Measurements from ENCODE around the gene GMDS. TPM values are rescaled to one million over a fixed set of nuclear protein-coding genes. Genes with fewer than 3 reads are reported as not detected.

The GMDS gene
- total RNA-seq, 3 donors from 2014 or later (not counting 1 experiment from before 2014, with no cell fraction given), result 23.6 to 31.0 (median 26.4) TPM

DNA sequence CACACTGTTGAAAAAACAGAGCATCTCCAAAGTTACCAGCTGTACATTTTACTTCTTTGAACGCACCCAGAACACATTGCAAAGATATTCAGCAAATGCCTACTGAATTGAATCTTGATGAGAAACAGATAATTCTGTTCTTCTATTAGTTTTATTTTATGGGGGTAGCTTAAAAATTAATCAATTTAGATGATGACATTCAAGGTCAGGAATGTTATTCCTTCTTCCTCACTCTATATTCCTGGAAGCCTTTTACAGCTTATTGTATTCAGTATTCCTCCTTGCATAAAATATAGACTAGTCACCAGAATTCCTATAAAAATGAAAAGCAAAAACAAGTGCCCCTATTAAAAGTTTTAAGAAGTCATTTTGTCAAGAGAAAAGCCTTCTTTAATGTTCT, 21.4 kb upstream of the GMDS start:
- Histone ChIP-seq H3K9me3 (ENCODE audit: control insufficient read depth, insufficient read depth, low read length) (no peaks in the 10 kb centered on the region), H3K4me1 (ENCODE audit: control insufficient read depth, insufficient read depth, low read length) (no peaks in the 10 kb centered on the region), H3K27ac (ENCODE audit: low read length) (no peak overlapping the region), H3K4me3 (ENCODE audit: low read length) (no peak overlapping the region), H3K36me3 (ENCODE audit: control insufficient read depth, insufficient read depth, low read length) (no peaks in the 10 kb centered on the region), H3K27me3 (ENCODE audit: control insufficient read depth, insufficient read depth, low read length) (no peaks in the 10 kb centered on the region)
- 100% methylated on average over 1 of the region's 1 CpG for WGBS (ENCODE audit: insufficient coverage)
- peaks cover 0 to 26% of the 10 kb centered on the region in 2 donors for H3K4me1 Mint-ChIP-seq
- TF ChIP-seq, protein P1, sequence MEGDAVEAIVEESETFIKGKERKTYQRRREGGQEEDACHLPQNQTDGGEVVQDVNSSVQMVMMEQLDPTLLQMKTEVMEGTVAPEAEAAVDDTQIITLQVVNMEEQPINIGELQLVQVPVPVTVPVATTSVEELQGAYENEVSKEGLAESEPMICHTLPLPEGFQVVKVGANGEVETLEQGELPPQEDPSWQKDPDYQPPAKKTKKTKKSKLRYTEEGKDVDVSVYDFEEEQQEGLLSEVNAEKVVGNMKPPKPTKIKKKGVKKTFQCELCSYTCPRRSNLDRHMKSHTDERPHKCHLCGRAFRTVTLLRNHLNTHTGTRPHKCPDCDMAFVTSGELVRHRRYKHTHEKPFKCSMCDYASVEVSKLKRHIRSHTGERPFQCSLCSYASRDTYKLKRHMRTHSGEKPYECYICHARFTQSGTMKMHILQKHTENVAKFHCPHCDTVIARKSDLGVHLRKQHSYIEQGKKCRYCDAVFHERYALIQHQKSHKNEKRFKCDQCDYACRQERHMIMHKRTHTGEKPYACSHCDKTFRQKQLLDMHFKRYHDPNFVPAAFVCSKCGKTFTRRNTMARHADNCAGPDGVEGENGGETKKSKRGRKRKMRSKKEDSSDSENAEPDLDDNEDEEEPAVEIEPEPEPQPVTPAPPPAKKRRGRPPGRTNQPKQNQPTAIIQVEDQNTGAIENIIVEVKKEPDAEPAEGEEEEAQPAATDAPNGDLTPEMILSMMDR (IDR thresholded peaks at IDR 0.05), result no peak
- intact Hi-C loops (cut with micrococcal nuclease), result no loop called here
- no peaks in the 10 kb centered on the region for H3K27me3 Mint-ChIP-seq (ENCODE audit: low read depth in 2 of 2)
- no peaks in the 10 kb centered on the region for H3K36me3 Mint-ChIP-seq
- H3K9me3 Mint-ChIP-seq, result no peaks in the 10 kb centered on the region
- no peak overlapping the region for H3K4me3 Mint-ChIP-seq
- ATAC-seq, result no peak
- no peak overlapping the region for H3K27ac Mint-ChIP-seq
- no peak for DNase-seq

DNA sequence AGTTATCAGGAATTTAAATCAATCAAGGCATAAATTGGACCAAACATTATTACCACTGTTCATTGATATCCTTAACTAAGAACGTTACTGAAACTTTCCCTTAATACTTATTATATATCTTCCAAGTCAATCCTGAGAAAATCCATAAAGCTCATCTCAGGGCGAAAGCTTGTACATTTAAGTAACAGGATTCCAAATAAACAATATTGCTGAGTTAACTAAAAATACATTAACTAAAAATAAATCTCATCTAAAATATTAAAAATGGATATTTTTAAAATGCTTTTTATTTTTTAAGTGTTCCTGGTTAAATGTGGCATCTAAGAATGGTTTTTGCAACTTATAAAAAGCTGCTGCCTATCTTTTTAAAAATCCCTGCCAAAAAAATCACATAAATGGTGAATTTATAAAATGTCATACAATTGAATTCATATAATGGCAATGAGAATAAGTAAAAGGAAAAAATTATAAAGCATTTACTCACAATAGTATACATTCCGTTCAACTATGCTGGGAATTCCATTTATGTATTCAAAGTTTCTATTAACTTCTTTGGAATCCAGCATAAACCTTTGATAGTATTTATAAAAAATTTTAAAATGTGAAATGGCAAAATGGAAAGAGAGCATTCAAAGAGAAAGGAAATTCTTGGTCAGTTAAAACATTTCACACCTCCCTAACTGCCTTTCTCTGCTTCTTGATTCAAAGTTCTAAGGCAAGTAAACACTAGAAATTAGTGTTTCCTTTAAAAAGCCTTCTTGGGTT, 20.8 kb upstream of the GMDS start:
- no peaks in the 10 kb centered on the region for H3K9me3 ChIP-seq (ENCODE audit: control insufficient read depth, insufficient read depth, low read length)
- 71% methylated on average over 1 of the region's 3 CpGs for WGBS (ENCODE audit: insufficient coverage)
- Mint-ChIP-seq H3K27me3 (ENCODE audit: low read depth in 2 of 2) (no peaks in the 10 kb centered on the region), H3K4me3 (no peak overlapping the region), H3K4me1 (peaks cover 0 to 32% of the 10 kb centered on the region in 2 donors), H3K9me3 (no peaks in the 10 kb centered on the region), H3K27ac (no peak overlapping the region), H3K36me3 (no peaks in the 10 kb centered on the region)
- TF ChIP-seq, protein P1 (IDR thresholded peaks at IDR 0.05), result no peak
- H3K4me3 ChIP-seq (ENCODE audit: low read length), result no peak overlapping the region
- H3K4me1 ChIP-seq (ENCODE audit: control insufficient read depth, insufficient read depth, low read length), result no peaks in the 10 kb centered on the region
- intact Hi-C loops (cut with micrococcal nuclease), result no loop called here
- H3K27ac ChIP-seq (ENCODE audit: low read length), result no peak overlapping the region
- H3K27me3 ChIP-seq (ENCODE audit: control insufficient read depth, insufficient read depth, low read length), result no peaks in the 10 kb centered on the region
- no peak for ATAC-seq
- no peaks in the 10 kb centered on the region for H3K36me3 ChIP-seq (ENCODE audit: control insufficient read depth, insufficient read depth, low read length)
- DNase-seq, result no peak

DNA sequence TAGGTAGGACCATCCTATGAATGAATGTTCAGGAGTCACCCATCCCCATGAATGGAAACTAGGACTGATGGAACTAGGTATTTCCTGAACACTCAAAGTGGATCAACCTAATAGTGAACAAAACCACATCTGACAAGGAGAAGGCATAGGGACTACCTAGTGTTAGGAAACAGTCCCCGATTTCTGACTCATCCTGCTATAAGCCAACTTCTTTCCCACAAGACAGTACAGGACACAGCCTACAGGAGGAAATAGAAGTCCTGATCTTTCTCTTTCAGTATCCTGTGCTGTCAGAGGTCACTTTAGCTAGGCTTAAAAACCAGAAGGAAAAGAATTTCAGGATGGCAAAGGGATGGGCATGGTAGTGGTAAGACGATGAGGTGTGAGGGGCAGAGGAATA, 19.5 kb upstream of the GMDS start:
- DNase-seq (no peak), ATAC-seq (no peak)
- Histone ChIP-seq H3K27ac (ENCODE audit: low read length) (no peak overlapping the region), H3K36me3 (ENCODE audit: control insufficient read depth, insufficient read depth, low read length) (no peaks in the 10 kb centered on the region), H3K4me1 (ENCODE audit: control insufficient read depth, insufficient read depth, low read length) (no peaks in the 10 kb centered on the region), H3K27me3 (ENCODE audit: control insufficient read depth, insufficient read depth, low read length) (no peaks in the 10 kb centered on the region), H3K9me3 (ENCODE audit: control insufficient read depth, insufficient read depth, low read length) (no peaks in the 10 kb centered on the region), H3K4me3 (ENCODE audit: low read length) (no peak overlapping the region)
- intact Hi-C loops (cut with micrococcal nuclease), result no loop called here
- WGBS (ENCODE audit: insufficient coverage), result 71% methylated on average over 2 of the region's 2 CpGs
- H3K9me3 Mint-ChIP-seq, result no peaks in the 10 kb centered on the region
- TF ChIP-seq, protein P1 (IDR thresholded peaks at IDR 0.05), result no peak
- H3K36me3 Mint-ChIP-seq, result no peaks in the 10 kb centered on the region
- H3K27me3 Mint-ChIP-seq (ENCODE audit: low read depth in 2 of 2), result no peaks in the 10 kb centered on the region
- no peak overlapping the region for H3K4me3 Mint-ChIP-seq
- H3K27ac Mint-ChIP-seq, result no peak overlapping the region
- peaks cover 3 to 34% of the 10 kb centered on the region in 2 donors for H3K4me1 Mint-ChIP-seq

DNA sequence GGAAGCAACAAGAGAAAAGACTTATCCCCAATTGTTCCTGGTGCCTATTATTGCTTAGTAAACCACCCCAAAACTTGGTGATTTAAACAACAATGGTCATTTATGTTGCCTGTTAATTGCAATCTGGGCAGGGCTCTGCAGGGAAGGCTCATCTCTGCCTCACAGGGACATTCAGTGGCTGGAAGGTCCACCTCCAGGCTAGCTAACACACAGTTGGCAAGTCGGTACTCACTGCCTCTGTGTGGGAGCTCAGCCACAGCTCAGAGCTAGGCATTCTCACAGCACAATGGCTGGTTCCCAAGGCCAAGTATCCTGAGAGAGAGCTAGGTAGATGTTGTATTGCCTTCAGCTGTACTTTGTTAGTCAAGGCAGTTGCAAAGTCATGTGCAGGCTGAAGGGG, 18.5 kb upstream of the GMDS start:
- Mint-ChIP-seq H3K4me3 (no peak overlapping the region), H3K27ac (no peak overlapping the region), H3K36me3 (no peaks in the 10 kb centered on the region), H3K27me3 (ENCODE audit: low read depth in 2 of 2) (no peaks in the 10 kb centered on the region), H3K4me1 (peaks cover 11 to 41% of the 10 kb centered on the region in 2 donors), H3K9me3 (no peaks in the 10 kb centered on the region)
- no peaks in the 10 kb centered on the region for H3K27me3 ChIP-seq (ENCODE audit: control insufficient read depth, insufficient read depth, low read length)
- ATAC-seq (no peak), DNase-seq (no peak)
- intact Hi-C loops (cut with micrococcal nuclease), result no loop called here
- WGBS (ENCODE audit: insufficient coverage), result 100% methylated on average over 1 of the region's 1 CpG
- no peaks in the 10 kb centered on the region for H3K4me1 ChIP-seq (ENCODE audit: control insufficient read depth, insufficient read depth, low read length)
- H3K27ac ChIP-seq (ENCODE audit: low read length), result no peak overlapping the region
- H3K9me3 ChIP-seq (ENCODE audit: control insufficient read depth, insufficient read depth, low read length), result no peaks in the 10 kb centered on the region
- TF ChIP-seq, protein P1 (IDR thresholded peaks at IDR 0.05), result no peak
- no peak overlapping the region for H3K4me3 ChIP-seq (ENCODE audit: low read length)
- H3K36me3 ChIP-seq (ENCODE audit: control insufficient read depth, insufficient read depth, low read length), result no peaks in the 10 kb centered on the region
